Transverse colon (tissue), 4 donors: ENCODE results near the gene TTYH3. TPM values are rescaled to one million over a fixed set of nuclear protein-coding genes. Genes with fewer than 3 reads are reported as not detected.

Experiments used
- DNase-seq: peaks from one replicate; pipeline ENCODE4 v3.0.0-alpha.2; 2019
- H3K27ac ChIP-seq, 4 donors: fragments of 200-600 bp; sonication (generic); 2 replicates each; pipeline ENCODE4 v1.5.1; 2016 to 2018; ENCODE audit warnings: inconsistent platforms in 4 of 4
- H3K27me3 ChIP-seq: fragments of 200-600 bp; sonication (generic); 2 replicates; pipeline ENCODE4 v1.5.1; 2017; ENCODE audit warnings: inconsistent platforms
- H3K36me3 ChIP-seq, 4 donors: fragments of 200-600 bp; sonication (generic); 2 replicates each; pipeline ENCODE4 v1.5.1; 2017 to 2019; ENCODE audit warnings: inconsistent platforms in 4 of 4
- H3K4me1 ChIP-seq, 4 donors: fragments of 200-600 bp; sonication (generic); 2 replicates each; pipeline ENCODE4 v1.5.1; 2017 to 2020; ENCODE audit warnings: inconsistent platforms in 4 of 4
- H3K4me3 ChIP-seq, 4 donors: fragments of 200-600 bp; sonication (generic); 1 replicate in 1 of 4; 2 replicates in 3 of 4; pipeline versions ENCODE4 v1.5.1 to v1.6.1; 2017 to 2019; ENCODE audit warnings: inconsistent platforms in 4 of 4
- H3K9me3 ChIP-seq, 2 donors: fragments of 200-600 bp; sonication (generic); 2 replicates each; pipeline ENCODE4 v1.5.1; 2017 to 2019; ENCODE audit warnings: inconsistent platforms in 2 of 2
- EP300 ChIP-seq: sonication (generic); formaldehyde crosslinking; IDR thresholded peaks from one replicate; pipeline ENCODE4 v1.6.1; 2017; ENCODE audit warnings: antibody characterized with exemption, low read depth
- POLR2A ChIP-seq: fragments of 450-650 bp; IDR thresholded peaks from one replicate; pipeline ENCODE4 v1.6.1; 2016; ENCODE audit warnings: antibody characterized with exemption, mild to moderate bottlenecking, moderate library complexity
- POLR2AphosphoS5 ChIP-seq, 3 donors: sonication (generic); formaldehyde crosslinking; IDR thresholded peaks; one replicate each; pipeline ENCODE4 v1.6.1; 2016; ENCODE audit warnings: antibody characterized with exemption in 3 of 3
- WGBS, 2 donors: methylation state at CpG; one replicate each; pipeline ENCODE4 v1.1.5; 2018; ENCODE audit warnings: low coverage in 1 of 2; 5-methylcytosine and 5-hydroxymethylcytosine counted together
- in situ Hi-C, 4 donors: fragments of 200-750 bp; cut with MboI; loops; one replicate each; pipeline versions ENCODE4 v1.15.0 to v1.15.1; 2017; ENCODE audit warnings: low sequenced_read_pairs in 3 of 4, low pct_ligation_motif_present in 1 of 4, low pct_unique_long_range_greater_than_20kb in 1 of 4
- intact Hi-C: fragments of 100-400 bp; cut with DNase I; formaldehyde crosslinking; loops from one replicate; pipeline ENCODE4 v1.15.1; 2023; ENCODE audit warnings: low total_unique reads
- total RNA-seq, 4 donors: library from RNA; depleted of rRNA; stranded (reverse); fragments of >200 nt; gene quantifications; one replicate each; pipeline ENCODE4 v1.1.0, GENCODE V29; 2016
- TF ChIP-seq, protein P1 (sequence below), 5 experiments: fragments of 200-600 bp in 3 of 5; fragments of 450-650 bp in 2 of 5; sonication (generic) in 3 of 5; IDR thresholded peaks; 1 replicate in 2 of 5; 2 replicates in 3 of 5; pipeline ENCODE4 v1.5.1; 2016 to 2017; ENCODE audit warnings: antibody characterized with exemption in 5 of 5, inconsistent platforms in 3 of 5, mild to moderate bottlenecking in 2 of 5, moderate library complexity in 1 of 5

Gene TTYH3
- total RNA-seq, 4 donors from 2014 or later, result 11.2 to 43.6 (median 23.0) TPM

DNA sequence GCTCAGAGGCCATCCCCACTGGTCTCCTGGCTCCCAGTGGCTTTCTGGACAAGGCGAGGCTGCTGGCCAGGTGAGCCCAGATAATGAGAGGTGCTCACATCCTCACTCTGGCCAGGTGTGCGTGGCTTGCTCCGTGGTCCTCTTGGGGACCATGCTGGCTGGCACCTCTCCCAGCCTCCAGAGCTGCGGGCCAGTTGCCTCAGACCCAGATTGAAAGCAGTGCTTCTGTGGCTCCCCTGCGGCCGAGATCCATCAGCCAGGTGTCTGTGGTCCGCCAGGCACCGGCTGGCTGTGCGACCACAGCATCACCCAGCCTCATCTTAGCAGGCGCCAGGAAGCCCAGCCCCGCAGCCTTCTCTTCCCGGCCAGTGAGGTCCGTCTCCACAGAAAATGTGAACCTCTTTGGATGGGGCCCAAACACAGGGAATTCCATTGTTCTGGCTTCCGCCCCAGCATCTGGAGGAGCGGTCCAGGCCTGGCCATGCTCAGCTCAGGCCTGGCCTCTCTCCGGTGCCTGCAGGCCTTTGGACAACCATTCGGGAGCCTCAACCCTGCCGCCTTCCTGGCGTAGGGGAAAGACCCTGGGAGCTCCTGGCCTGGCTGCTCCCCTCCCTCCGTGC lies 5.2 kb upstream of the TTYH3 start:
- H3K9me3 ChIP-seq, result no peaks in the 10 kb centered on the region
- H3K27ac ChIP-seq, result peak overlapping the region in 3 of 4 donors; percentile 33 to 50 (median 48)
- H3K4me1 ChIP-seq, result peaks cover 15 to 57% (median 41%) of the 10 kb centered on the region in 4 donors
- TF ChIP-seq POLR2AphosphoS5 (IDR thresholded peaks at IDR 0.05), result peak in 1 of 3 donors; percentile 13
- TF ChIP-seq, protein P1, sequence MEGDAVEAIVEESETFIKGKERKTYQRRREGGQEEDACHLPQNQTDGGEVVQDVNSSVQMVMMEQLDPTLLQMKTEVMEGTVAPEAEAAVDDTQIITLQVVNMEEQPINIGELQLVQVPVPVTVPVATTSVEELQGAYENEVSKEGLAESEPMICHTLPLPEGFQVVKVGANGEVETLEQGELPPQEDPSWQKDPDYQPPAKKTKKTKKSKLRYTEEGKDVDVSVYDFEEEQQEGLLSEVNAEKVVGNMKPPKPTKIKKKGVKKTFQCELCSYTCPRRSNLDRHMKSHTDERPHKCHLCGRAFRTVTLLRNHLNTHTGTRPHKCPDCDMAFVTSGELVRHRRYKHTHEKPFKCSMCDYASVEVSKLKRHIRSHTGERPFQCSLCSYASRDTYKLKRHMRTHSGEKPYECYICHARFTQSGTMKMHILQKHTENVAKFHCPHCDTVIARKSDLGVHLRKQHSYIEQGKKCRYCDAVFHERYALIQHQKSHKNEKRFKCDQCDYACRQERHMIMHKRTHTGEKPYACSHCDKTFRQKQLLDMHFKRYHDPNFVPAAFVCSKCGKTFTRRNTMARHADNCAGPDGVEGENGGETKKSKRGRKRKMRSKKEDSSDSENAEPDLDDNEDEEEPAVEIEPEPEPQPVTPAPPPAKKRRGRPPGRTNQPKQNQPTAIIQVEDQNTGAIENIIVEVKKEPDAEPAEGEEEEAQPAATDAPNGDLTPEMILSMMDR (IDR thresholded peaks at IDR 0.05), result no peak
- no peak for TF ChIP-seq EP300
- TF ChIP-seq POLR2A, result no peak
- no peak for DNase-seq
- intact Hi-C loops, result no loop called here
- WGBS, 2 donors, result 67 to 76% methylated on average over 1 to 17 of the region's 20 CpGs
- H3K4me3 ChIP-seq, result no peak overlapping the region
- in situ Hi-C loops, result no loop called here
- no peaks in the 10 kb centered on the region for H3K27me3 ChIP-seq
- no peaks in the 10 kb centered on the region for H3K36me3 ChIP-seq

GRCh38 chr7:2627258-2628129 lies 4.3 kb upstream of the TTYH3 start:
- peak overlapping the region in 3 of 4 donors; percentile 33 to 50 (median 48) for H3K27ac ChIP-seq
- H3K4me1 ChIP-seq, result peaks cover 13 to 52% (median 37%) of the 10 kb centered on the region in 4 donors
- 67 to 80% methylated on average over 1 to 9 of the region's 9 CpGs for WGBS, 2 donors

GRCh38 chr7:2628130-2628482 lies 3.7 kb upstream of the TTYH3 start:
- no peak overlapping the region for H3K27ac ChIP-seq
- intact Hi-C loops, result no loop called here
- H3K4me1 ChIP-seq, result peaks cover 7 to 52% (median 37%) of the 10 kb centered on the region in 4 donors
- H3K36me3 ChIP-seq, result no peaks in the 10 kb centered on the region
- no peak for TF ChIP-seq EP300
- TF ChIP-seq, protein P1 (IDR thresholded peaks at IDR 0.05), result no peak
- TF ChIP-seq POLR2A, result no peak
- no peak for TF ChIP-seq POLR2AphosphoS5 (IDR thresholded peaks at IDR 0.05)
- no peaks in the 10 kb centered on the region for H3K9me3 ChIP-seq
- DNase-seq, result no peak
- in situ Hi-C loops, result no loop called here
- no peak overlapping the region for H3K4me3 ChIP-seq
- H3K27me3 ChIP-seq, result no peaks in the 10 kb centered on the region
- 33 to 44% methylated on average over 5 to 12 of the region's 12 CpGs for WGBS, 2 donors

More at GRCh38 chr7:2627258-2628129, 4.3 kb upstream of the TTYH3 start:
- in situ Hi-C loops (no loop called here), intact Hi-C loops (no loop called here)
- no peaks in the 10 kb centered on the region for H3K9me3 ChIP-seq
- TF ChIP-seq, protein P1 (IDR thresholded peaks at IDR 0.05), result no peak
- TF ChIP-seq EP300 (no peak), POLR2A (no peak), POLR2AphosphoS5 (IDR thresholded peaks at IDR 0.05) (no peak)
- no peaks in the 10 kb centered on the region for H3K36me3 ChIP-seq
- no peak overlapping the region for H3K4me3 ChIP-seq
- no peak for DNase-seq
- no peaks in the 10 kb centered on the region for H3K27me3 ChIP-seq

GRCh38 chr7:2628891-2629290 lies 2.9 kb upstream of the TTYH3 start:
- 70 to 93% methylated on average over 2 to 7 of the region's 7 CpGs for WGBS, 2 donors
- TF ChIP-seq, protein P1 (IDR thresholded peaks at IDR 0.05), result no peak
- no peak for TF ChIP-seq POLR2AphosphoS5 (IDR thresholded peaks at IDR 0.05)
- no peak for TF ChIP-seq POLR2A
- TF ChIP-seq EP300, result no peak
- Histone ChIP-seq H3K36me3 (no peaks in the 10 kb centered on the region), H3K27ac (no peak overlapping the region), H3K27me3 (no peaks in the 10 kb centered on the region), H3K9me3 (no peaks in the 10 kb centered on the region), H3K4me3 (no peak overlapping the region), H3K4me1 (peaks cover 6 to 53% (median 38%) of the 10 kb centered on the region in 4 donors)
- intact Hi-C loops (no loop called here), in situ Hi-C loops (no loop called here)
- no peak for DNase-seq
